Stimulated activated CD8-positive, alpha-beta memory T cell treated with anti-CD3 and anti-CD28 coated beads, Interleukin-7, amount 100 ng/mL, for 4 hours (primary cell): ENCODE results near the gene ZNF474.

ENCODE experiments used
- DNase-seq, 2 donors: peaks; one replicate each; pipeline ENCODE4 v3.0.0-alpha.2; 2020; ENCODE audit warnings: low read depth in 2 of 2

The ZNF474 gene

GRCh38 chr5:122180863-122181548, 51.7 kb downstream of the ZNF474 start:
- no peak for DNase-seq

- no peak for DNase-seq
These were observed 52.5 kb downstream of the ZNF474 start for GRCh38 chr5:122181863-122182262.

- DNase-seq, result no peak
These were observed 53.2 kb downstream of the ZNF474 start for GRCh38 chr5:122182491-122182921.

- no peak for DNase-seq
These were observed 53.9 kb downstream of the ZNF474 start for GRCh38 chr5:122183098-122183787.

GRCh38 chr5:122183788-122184170, 54.4 kb downstream of the ZNF474 start:
- no peak for DNase-seq

GRCh38 chr5:122184676-122185255, 55.4 kb downstream of the ZNF474 start:
- DNase-seq, result no peak

- no peak for DNase-seq
These were observed 58.1 kb downstream of the ZNF474 start for GRCh38 chr5:122187426-122187825.

GRCh38 chr5:122190156-122190555, 60.8 kb downstream of the ZNF474 start:
- DNase-seq, result no peak

- DNase-seq, result no peak
These were observed 63.5 kb downstream of the ZNF474 start for GRCh38 chr5:122192497-122193496.

- no peak for DNase-seq
These were observed 66.6 kb downstream of the ZNF474 start for GRCh38 chr5:122195802-122196394.

GRCh38 chr5:122199146-122199545, 69.8 kb downstream of the ZNF474 start:
- DNase-seq, result no peak

- no peak for DNase-seq
These were observed 71.1 kb downstream of the ZNF474 start for GRCh38 chr5:122200450-122200849.

- DNase-seq, result no peak
These were observed 71.5 kb downstream of the ZNF474 start for GRCh38 chr5:122200865-122201264.

GRCh38 chr5:122201365-122201764, 72.0 kb downstream of the ZNF474 start:
- DNase-seq, result no peak

- DNase-seq, result no peak
These were observed 73.6 kb downstream of the ZNF474 start for GRCh38 chr5:122202952-122203351.
